Measurements from ENCODE around the gene NPHS1.

DNA sequence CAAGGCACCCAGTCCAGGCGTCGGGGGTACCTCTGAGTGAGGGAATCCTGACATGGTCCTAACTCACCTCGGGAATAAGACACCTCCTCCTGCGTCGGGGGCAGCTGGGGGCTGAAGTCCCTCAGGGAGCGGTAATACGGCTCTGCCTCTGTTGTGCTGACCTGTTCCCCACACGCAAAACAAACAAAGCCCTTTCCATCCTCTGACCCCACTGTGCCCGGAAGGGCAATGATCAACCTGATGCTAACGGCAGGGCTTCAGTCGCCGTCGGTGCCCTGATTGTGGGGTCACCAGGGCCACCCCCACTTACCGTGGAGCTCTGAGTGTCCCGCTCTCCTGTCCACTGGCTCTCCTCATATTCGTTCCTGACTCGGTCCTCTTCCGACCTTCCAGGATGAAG is 21.3 kb downstream of the NPHS1 start:
- TF ChIP-seq, protein P1, sequence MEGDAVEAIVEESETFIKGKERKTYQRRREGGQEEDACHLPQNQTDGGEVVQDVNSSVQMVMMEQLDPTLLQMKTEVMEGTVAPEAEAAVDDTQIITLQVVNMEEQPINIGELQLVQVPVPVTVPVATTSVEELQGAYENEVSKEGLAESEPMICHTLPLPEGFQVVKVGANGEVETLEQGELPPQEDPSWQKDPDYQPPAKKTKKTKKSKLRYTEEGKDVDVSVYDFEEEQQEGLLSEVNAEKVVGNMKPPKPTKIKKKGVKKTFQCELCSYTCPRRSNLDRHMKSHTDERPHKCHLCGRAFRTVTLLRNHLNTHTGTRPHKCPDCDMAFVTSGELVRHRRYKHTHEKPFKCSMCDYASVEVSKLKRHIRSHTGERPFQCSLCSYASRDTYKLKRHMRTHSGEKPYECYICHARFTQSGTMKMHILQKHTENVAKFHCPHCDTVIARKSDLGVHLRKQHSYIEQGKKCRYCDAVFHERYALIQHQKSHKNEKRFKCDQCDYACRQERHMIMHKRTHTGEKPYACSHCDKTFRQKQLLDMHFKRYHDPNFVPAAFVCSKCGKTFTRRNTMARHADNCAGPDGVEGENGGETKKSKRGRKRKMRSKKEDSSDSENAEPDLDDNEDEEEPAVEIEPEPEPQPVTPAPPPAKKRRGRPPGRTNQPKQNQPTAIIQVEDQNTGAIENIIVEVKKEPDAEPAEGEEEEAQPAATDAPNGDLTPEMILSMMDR (conservative IDR thresholded peaks at IDR 0.05; ENCODE audit: low read depth, low read length) = no peak
- TF ChIP-seq EZH2 (IDR thresholded peaks at IDR 0.05; ENCODE audit: borderline replicate concordance, low read depth, low read length, poor library complexity, severe bottlenecking) = no peak
